ENCODE measurements around the gene UIMC1.

The UIMC1 gene

DNA sequence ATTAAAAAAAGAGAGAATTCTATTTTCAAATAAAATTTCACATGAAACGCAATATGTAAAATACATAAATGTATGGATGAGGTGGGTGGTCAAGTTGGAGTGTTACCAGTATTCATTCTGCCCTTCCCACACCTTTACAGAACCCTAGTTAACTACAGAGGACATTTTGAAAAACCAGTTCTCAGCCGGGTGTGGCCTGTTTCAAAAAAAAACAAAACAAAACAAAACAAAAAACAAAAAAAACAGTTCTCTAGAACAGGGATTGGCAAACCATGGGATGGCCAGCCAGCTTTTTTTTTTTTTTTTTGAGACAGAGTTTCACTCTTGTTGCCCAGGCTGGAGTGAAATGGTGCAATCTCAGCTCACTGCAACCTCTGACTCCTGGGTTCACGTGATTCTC is 79.0 kb downstream of the UIMC1 start:
- Histone ChIP-seq H3K36me3 (ENCODE audit: control insufficient read depth, insufficient read depth, low read length) (peaks cover 22% of the 10 kb centered on the region), H3K4me3 (ENCODE audit: low read depth, low read length) (no peak overlapping the region), H3K9me3 (ENCODE audit: control insufficient read depth, insufficient read depth, low read length) (no peaks in the 10 kb centered on the region), H3K27ac (ENCODE audit: low read depth, low read length) (no peak overlapping the region), H3K4me1 (ENCODE audit: control insufficient read depth, insufficient read depth, low read length) (no peaks in the 10 kb centered on the region), H3K9ac (ENCODE audit: low read depth, low read length) (no peak overlapping the region), H3K27me3 (ENCODE audit: control insufficient read depth, insufficient read depth, low read length) (no peaks in the 10 kb centered on the region)

DNA sequence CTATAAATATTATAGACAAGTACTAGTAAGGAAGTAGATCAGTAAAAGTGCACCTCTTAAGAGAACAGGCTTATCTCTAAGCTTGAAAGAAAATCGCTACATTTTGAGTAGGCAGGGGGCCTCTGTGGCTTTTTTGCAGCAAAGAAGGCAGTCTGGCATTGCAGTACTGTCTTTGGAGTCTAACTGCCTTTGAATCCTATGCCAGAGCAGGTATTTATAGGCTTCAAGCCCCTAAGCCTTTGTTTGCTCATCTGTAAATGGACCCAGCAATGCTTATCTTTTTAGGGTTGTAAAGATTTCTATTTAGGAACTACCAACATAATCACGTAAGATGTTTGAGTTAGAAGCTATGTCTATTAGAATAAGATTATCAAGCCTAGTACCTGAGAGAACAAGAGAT is 83.8 kb downstream of the UIMC1 start:
- Histone ChIP-seq H3K27ac (ENCODE audit: low read depth, low read length) (no peak overlapping the region), H3K36me3 (ENCODE audit: control insufficient read depth, insufficient read depth, low read length) (peaks cover 11% of the 10 kb centered on the region; the same call in 1 of the 2 replicates), H3K9me3 (ENCODE audit: control insufficient read depth, insufficient read depth, low read length) (no peaks in the 10 kb centered on the region), H3K4me1 (ENCODE audit: control insufficient read depth, insufficient read depth, low read length) (no peaks in the 10 kb centered on the region), H3K4me3 (ENCODE audit: low read depth, low read length) (no peak overlapping the region), H3K27me3 (ENCODE audit: control insufficient read depth, insufficient read depth, low read length) (no peaks in the 10 kb centered on the region), H3K9ac (ENCODE audit: low read depth, low read length) (no peak overlapping the region)

DNA sequence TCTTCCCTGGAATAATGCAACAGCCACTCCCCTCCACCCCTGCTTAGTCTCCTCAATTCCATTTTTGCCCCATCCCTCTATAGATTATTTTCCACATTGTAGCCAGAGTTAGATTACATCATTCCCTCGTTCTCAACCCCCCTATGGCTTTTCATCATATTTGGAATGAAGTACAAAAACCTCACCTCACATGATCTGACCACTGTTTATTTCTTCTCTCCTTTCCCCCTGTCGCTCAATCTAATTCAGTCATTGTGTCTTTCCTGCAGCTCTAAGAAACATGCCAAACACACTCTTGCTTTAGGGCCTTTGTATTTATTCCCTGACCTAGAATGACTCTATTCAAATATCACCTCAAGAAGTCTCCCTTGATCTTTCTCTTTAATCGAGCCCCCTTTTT is 84.9 kb downstream of the UIMC1 start:
- Histone ChIP-seq H3K36me3 (ENCODE audit: control insufficient read depth, insufficient read depth, low read length) (peaks cover 11% of the 10 kb centered on the region; the same call in 1 of the 2 replicates), H3K4me1 (ENCODE audit: control insufficient read depth, insufficient read depth, low read length) (no peaks in the 10 kb centered on the region), H3K27me3 (ENCODE audit: control insufficient read depth, insufficient read depth, low read length) (no peaks in the 10 kb centered on the region), H3K27ac (ENCODE audit: low read depth, low read length) (no peak overlapping the region), H3K4me3 (ENCODE audit: low read depth, low read length) (no peak overlapping the region), H3K9ac (ENCODE audit: low read depth, low read length) (no peak overlapping the region), H3K9me3 (ENCODE audit: control insufficient read depth, insufficient read depth, low read length) (no peaks in the 10 kb centered on the region)

DNA sequence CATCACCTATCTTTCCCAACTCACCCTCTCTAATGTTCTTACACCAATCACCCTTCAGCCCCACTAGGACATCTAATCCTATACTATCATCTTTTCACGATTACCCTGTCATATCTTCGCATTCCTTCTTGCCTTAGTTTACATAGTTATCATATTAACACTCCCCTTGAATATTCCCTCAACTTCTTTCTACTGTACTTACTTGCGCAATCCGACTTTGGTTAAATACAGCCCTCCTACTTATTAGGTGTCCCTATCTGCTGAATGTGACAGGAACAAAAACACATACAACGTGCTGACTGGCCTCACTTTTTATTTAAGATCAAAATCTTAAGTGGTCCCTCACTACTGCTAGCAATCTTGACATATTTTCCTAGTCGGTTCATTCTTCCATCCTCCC is 88.0 kb downstream of the UIMC1 start:
- no peak overlapping the region for H3K9ac ChIP-seq (ENCODE audit: low read depth, low read length)
- H3K9me3 ChIP-seq (ENCODE audit: control insufficient read depth, insufficient read depth, low read length) = no peaks in the 10 kb centered on the region
- no peak overlapping the region for H3K27ac ChIP-seq (ENCODE audit: low read depth, low read length)
- peaks cover 11% of the 10 kb centered on the region for H3K36me3 ChIP-seq (ENCODE audit: control insufficient read depth, insufficient read depth, low read length)
- H3K4me3 ChIP-seq (ENCODE audit: low read depth, low read length) = no peak overlapping the region
- no peaks in the 10 kb centered on the region; the same call in 1 of the 2 replicates for H3K4me1 ChIP-seq (ENCODE audit: control insufficient read depth, insufficient read depth, low read length)
- H3K27me3 ChIP-seq (ENCODE audit: control insufficient read depth, insufficient read depth, low read length) = no peaks in the 10 kb centered on the region

DNA sequence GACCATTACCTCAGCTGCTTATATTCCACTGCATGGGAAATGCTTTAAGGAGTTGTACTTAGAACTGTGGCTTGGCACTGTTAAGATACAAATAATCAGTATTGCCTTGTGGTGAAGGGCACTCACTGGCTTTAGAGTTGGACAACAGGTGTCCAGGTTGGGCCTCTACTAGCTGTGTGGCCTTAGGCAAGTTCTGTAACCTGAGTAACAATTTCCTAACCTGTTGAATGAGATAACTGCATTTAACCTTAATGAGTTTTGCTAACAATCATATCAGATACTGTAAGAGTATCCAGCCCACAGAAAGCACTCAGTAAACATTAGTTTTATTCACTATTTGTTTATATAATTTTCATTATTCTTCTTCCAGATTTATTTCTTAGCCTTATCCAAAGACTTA is 90.2 kb downstream of the UIMC1 start:
- Histone ChIP-seq H3K4me1 (ENCODE audit: control insufficient read depth, insufficient read depth, low read length) (peaks cover 2% of the 10 kb centered on the region; the same call in 1 of the 2 replicates), H3K4me3 (ENCODE audit: low read depth, low read length) (no peak overlapping the region), H3K27me3 (ENCODE audit: control insufficient read depth, insufficient read depth, low read length) (no peaks in the 10 kb centered on the region), H3K9ac (ENCODE audit: low read depth, low read length) (no peak overlapping the region), H3K27ac (ENCODE audit: low read depth, low read length) (no peak overlapping the region), H3K9me3 (ENCODE audit: control insufficient read depth, insufficient read depth, low read length) (no peaks in the 10 kb centered on the region), H3K36me3 (ENCODE audit: control insufficient read depth, insufficient read depth, low read length) (peaks cover 11% of the 10 kb centered on the region)

DNA sequence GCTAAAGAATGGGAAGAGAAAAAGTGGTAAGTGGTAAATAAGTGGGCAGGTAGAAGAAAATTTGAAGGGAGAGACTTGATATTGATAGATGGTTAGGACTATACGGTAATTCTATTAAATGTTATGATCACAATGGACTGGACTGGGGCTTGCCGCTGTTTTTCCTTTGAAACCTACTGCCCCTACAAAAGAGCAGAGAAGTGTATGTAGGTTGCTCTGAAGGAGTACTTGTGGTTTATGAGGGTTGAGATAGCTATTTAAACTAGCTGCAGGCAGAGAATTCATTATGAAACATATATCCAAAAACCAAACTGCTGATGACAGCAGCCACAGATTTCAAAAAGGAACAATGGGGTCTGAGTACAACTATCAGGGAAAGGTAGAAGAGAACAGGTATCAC is 90.7 kb downstream of the UIMC1 start:
- no peaks in the 10 kb centered on the region for H3K9me3 ChIP-seq (ENCODE audit: control insufficient read depth, insufficient read depth, low read length)
- H3K9ac ChIP-seq (ENCODE audit: low read depth, low read length) = no peak overlapping the region
- H3K4me1 ChIP-seq (ENCODE audit: control insufficient read depth, insufficient read depth, low read length) = peaks cover 2% of the 10 kb centered on the region; the same call in 1 of the 2 replicates
- no peak overlapping the region for H3K27ac ChIP-seq (ENCODE audit: low read depth, low read length)
- H3K36me3 ChIP-seq (ENCODE audit: control insufficient read depth, insufficient read depth, low read length) = peaks cover 14% of the 10 kb centered on the region
- H3K27me3 ChIP-seq (ENCODE audit: control insufficient read depth, insufficient read depth, low read length) = no peaks in the 10 kb centered on the region
- no peak overlapping the region for H3K4me3 ChIP-seq (ENCODE audit: low read depth, low read length)

DNA sequence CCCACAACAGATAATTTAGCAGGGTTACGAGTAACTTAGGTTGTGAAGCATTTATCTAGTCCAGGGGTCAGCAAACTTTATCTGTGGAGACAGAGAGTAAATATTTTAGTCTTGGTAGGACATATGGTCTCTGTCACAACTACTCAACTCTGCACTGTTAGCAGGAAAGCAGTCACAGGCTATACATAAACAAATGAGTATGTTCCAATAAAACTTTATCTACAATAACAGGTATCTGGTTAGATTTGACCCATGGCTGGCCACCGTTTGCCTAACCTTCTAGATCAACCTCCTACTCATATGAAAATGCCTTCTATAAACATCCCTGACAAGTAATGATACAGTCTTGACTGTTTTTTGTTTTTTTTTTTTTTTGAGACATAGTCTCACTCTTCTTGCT is 94.5 kb downstream of the UIMC1 start:
- H3K4me3 ChIP-seq (ENCODE audit: low read depth, low read length) = no peak overlapping the region
- H3K27me3 ChIP-seq (ENCODE audit: control insufficient read depth, insufficient read depth, low read length) = no peaks in the 10 kb centered on the region
- peaks cover 2% of the 10 kb centered on the region; the same call in 1 of the 2 replicates for H3K4me1 ChIP-seq (ENCODE audit: control insufficient read depth, insufficient read depth, low read length)
- H3K36me3 ChIP-seq (ENCODE audit: control insufficient read depth, insufficient read depth, low read length) = peaks cover 30% of the 10 kb centered on the region
- H3K9ac ChIP-seq (ENCODE audit: low read depth, low read length) = no peak overlapping the region
- H3K9me3 ChIP-seq (ENCODE audit: control insufficient read depth, insufficient read depth, low read length) = no peaks in the 10 kb centered on the region
- no peak overlapping the region for H3K27ac ChIP-seq (ENCODE audit: low read depth, low read length)

DNA sequence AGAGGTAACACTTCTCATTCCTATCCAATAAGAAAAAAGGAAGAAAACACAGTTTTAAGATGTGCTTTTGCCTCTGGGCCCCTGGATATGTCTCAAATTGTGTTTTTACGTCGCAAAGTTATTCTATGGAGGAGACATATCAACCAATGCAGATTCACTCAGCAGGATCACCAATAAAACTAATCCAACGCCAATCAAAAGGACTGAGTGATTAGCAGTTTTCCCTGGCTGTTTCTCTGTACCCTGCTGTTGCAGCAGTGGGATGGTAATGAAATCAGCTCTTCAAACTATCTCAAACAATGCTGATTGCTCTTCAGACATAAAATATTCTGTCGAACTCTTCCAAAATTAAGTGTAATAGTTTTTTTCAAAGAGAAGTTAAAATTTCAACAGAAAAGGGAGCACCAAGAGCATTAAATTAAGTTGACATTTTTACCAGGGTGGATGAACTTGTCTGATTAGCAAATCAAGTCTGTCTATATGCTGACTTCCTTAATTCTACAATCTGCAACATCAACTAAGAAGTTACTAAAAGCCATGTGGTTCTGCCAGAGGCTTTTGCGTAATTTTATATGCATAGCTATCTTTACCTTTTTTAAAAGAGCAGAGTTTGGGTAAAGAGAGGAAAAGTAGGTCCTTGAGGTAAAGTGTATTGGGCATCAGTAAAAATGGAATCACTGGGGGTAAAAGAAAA is 97.8 kb downstream of the UIMC1 start:
- H3K27me3 ChIP-seq (ENCODE audit: control insufficient read depth, insufficient read depth, low read length) = no peaks in the 10 kb centered on the region
- H3K9me3 ChIP-seq (ENCODE audit: control insufficient read depth, insufficient read depth, low read length) = no peaks in the 10 kb centered on the region
- H3K9ac ChIP-seq (ENCODE audit: low read depth, low read length) = no peak overlapping the region
- H3K4me3 ChIP-seq (ENCODE audit: low read depth, low read length) = no peak overlapping the region
- H3K36me3 ChIP-seq (ENCODE audit: control insufficient read depth, insufficient read depth, low read length) = peaks cover 63% of the 10 kb centered on the region
- H3K27ac ChIP-seq (ENCODE audit: low read depth, low read length) = no peak overlapping the region
- H3K4me1 ChIP-seq (ENCODE audit: control insufficient read depth, insufficient read depth, low read length) = peaks cover 2% of the 10 kb centered on the region; the same call in 1 of the 2 replicates

DNA sequence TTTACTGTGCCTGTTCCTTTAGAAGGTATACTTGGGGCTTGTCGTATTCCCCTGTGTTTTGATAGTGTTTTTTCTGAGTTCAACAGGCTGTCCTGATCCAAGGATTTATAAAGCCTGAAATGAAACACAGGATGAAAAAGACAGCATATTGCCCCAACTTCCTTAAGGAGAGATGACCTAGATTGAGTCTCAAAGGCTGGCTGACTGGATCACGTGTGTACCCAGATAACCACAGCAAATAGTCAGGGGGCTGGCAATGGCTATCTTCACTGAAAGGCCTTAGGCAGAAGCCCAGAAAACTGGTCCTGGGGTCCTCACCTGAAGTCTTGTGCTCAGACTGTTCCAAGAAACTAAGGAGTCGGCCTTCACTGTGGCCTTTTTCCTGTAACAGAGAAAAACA is 99.8 kb downstream of the UIMC1 start:
- H3K36me3 ChIP-seq (ENCODE audit: control insufficient read depth, insufficient read depth, low read length) = peaks cover 83% of the 10 kb centered on the region
- no peaks in the 10 kb centered on the region for H3K9me3 ChIP-seq (ENCODE audit: control insufficient read depth, insufficient read depth, low read length)
- no peak overlapping the region for H3K27ac ChIP-seq (ENCODE audit: low read depth, low read length)
- no peak overlapping the region for H3K4me3 ChIP-seq (ENCODE audit: low read depth, low read length)
- no peaks in the 10 kb centered on the region for H3K4me1 ChIP-seq (ENCODE audit: control insufficient read depth, insufficient read depth, low read length)
- no peak overlapping the region for H3K9ac ChIP-seq (ENCODE audit: low read depth, low read length)
- no peaks in the 10 kb centered on the region for H3K27me3 ChIP-seq (ENCODE audit: control insufficient read depth, insufficient read depth, low read length)

DNA sequence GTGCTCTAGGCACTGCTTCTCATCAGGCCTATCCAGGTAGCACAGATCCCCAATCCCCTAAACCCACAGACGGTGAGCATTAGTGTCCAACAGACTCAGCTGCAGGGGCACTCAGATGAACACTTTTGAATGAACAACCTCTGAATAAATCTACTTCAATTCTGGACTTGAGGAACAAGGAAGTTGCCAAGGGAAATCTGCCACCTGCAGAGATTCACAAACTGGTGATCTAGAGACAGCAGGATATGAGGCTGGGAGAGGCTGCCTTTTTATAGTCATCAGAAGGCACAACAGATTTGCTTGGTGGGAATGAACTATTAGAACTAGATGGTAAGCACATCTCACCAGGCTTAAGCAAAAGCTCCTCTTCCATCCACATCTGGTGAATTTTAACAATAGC is 100.5 kb downstream of the UIMC1 start:
- no peaks in the 10 kb centered on the region for H3K9me3 ChIP-seq (ENCODE audit: control insufficient read depth, insufficient read depth, low read length)
- H3K27me3 ChIP-seq (ENCODE audit: control insufficient read depth, insufficient read depth, low read length) = no peaks in the 10 kb centered on the region
- peaks cover 84% of the 10 kb centered on the region for H3K36me3 ChIP-seq (ENCODE audit: control insufficient read depth, insufficient read depth, low read length)
- H3K9ac ChIP-seq (ENCODE audit: low read depth, low read length) = no peak overlapping the region
- no peak overlapping the region for H3K4me3 ChIP-seq (ENCODE audit: low read depth, low read length)
- no peaks in the 10 kb centered on the region for H3K4me1 ChIP-seq (ENCODE audit: control insufficient read depth, insufficient read depth, low read length)
- no peak overlapping the region for H3K27ac ChIP-seq (ENCODE audit: low read depth, low read length)

DNA sequence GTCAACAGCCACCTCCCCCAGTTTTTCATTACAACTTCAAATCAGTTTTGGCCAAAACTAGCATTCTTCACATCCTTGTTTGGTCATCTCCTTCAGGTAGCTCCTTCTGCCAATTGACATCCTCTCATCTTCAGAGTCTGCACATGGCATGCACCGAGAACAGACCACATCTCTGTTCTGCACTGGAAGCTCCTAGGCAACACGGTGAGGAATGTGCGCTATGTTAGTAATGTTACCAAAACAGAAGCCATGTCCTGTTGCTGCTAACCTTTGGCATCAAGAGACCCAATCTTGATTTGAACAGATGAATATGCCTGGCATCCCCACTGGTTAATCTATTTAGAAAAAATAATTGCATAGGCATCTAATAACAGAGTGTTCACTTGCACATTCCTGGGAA is 102.3 kb downstream of the UIMC1 start:
- Histone ChIP-seq H3K9ac (ENCODE audit: low read depth, low read length) (no peak overlapping the region), H3K9me3 (ENCODE audit: control insufficient read depth, insufficient read depth, low read length) (no peaks in the 10 kb centered on the region), H3K4me1 (ENCODE audit: control insufficient read depth, insufficient read depth, low read length) (no peaks in the 10 kb centered on the region; the same call in 1 of the 2 replicates), H3K4me3 (ENCODE audit: low read depth, low read length) (no peak overlapping the region), H3K27ac (ENCODE audit: low read depth, low read length) (no peak overlapping the region), H3K27me3 (ENCODE audit: control insufficient read depth, insufficient read depth, low read length) (no peaks in the 10 kb centered on the region), H3K36me3 (ENCODE audit: control insufficient read depth, insufficient read depth, low read length) (peaks cover 79% of the 10 kb centered on the region)
